ENCODE measurements around the gene RNF212.
"Not testable (repeated sequence)": the region's sequence is repeated elsewhere in the genome, so short reads cannot be mapped to it uniquely, and the experiment has no call there.

Gene RNF212

DNA sequence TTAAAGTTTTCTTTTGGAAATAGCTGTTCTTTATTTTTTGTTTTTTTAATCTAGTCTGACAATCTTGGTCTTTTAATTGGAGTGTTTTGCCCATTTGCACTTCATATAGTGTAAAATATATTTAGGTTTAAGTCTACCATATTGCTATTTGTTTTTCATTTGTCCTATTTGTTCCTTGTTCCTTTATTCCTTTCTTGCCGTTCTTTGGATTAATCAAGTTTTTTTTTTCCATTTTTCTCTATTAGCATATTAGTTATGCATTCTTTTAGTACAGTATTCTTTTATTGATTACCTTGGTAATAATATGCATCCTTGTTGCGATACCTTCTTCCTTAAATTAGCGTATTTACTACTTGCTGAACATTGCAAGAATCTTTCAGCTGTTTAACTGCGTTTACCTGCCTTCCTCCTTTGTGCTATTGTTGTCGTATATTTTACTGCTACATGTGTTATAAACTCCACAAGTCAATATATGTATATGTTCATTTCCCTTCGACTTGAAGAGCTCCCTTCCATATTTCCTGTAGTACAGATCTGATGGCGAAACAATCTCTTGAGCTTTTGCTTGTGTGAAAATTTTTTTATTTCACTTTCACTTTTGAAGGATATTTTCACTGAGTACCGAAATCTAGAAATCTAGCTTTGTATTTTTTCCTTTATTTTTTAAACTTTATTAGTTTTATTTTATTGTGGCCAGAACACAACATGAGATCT lies 23.9 kb upstream of the RNF212 start:
- no peak for DNase-seq (ENCODE audit: low read depth, low spot score)
- TF ChIP-seq, protein P1, sequence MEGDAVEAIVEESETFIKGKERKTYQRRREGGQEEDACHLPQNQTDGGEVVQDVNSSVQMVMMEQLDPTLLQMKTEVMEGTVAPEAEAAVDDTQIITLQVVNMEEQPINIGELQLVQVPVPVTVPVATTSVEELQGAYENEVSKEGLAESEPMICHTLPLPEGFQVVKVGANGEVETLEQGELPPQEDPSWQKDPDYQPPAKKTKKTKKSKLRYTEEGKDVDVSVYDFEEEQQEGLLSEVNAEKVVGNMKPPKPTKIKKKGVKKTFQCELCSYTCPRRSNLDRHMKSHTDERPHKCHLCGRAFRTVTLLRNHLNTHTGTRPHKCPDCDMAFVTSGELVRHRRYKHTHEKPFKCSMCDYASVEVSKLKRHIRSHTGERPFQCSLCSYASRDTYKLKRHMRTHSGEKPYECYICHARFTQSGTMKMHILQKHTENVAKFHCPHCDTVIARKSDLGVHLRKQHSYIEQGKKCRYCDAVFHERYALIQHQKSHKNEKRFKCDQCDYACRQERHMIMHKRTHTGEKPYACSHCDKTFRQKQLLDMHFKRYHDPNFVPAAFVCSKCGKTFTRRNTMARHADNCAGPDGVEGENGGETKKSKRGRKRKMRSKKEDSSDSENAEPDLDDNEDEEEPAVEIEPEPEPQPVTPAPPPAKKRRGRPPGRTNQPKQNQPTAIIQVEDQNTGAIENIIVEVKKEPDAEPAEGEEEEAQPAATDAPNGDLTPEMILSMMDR (IDR thresholded peaks at IDR 0.05; ENCODE audit: low read depth, low read length) = no peak
- no peak overlapping the region for H3K4me3 ChIP-seq (ENCODE audit: low read depth, low read length)
- in situ Hi-C loops (cut with HindIII; ENCODE audit: low sequenced_read_pairs) = no loop called here

DNA sequence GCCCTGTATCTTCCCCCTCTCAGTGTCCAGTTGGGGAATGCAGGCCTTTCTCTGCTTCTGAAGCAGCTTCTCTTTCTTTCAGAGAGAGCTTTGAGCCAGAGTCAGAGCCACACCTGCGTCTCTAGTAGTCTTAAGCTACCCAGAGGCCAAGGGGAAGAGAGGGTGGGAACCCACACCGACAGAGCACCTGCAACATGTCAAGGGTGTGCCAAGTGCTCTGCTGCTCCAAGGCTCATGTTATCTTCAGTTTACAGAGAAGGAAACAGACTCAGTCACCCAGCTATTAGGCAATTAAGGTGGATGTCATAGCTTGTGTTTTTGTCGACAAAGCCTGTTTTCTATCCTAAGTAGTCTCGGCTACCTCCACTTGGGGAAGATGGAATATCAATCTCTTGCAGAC lies 22.7 kb upstream of the RNF212 start:
- DNase-seq (ENCODE audit: low read depth, low spot score) = no peak
- H3K4me3 ChIP-seq (ENCODE audit: low read depth, low read length) = no peak overlapping the region
- TF ChIP-seq, protein P1 (IDR thresholded peaks at IDR 0.05; ENCODE audit: low read depth, low read length) = no peak
- in situ Hi-C loops (cut with HindIII; ENCODE audit: low sequenced_read_pairs) = no loop called here

DNA sequence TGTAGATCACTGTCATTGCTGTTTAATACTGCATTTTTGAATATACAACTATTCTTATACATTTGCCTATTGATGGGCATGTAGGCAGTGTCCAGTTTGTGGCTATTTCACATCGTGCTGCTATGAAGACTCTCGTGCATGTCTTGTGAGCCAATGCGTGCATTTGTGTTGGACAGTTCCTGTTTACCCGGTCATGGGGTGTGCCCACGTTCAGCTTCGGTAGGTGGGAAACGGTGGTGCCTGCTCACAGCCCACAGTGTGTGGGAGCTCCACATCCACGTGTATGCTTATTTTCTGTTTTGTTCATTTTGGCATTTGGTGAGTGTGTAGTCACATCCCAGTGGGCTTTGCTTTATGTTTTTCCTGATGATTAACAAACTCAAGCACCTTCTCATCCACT lies 19.7 kb upstream of the RNF212 start:
- no peak overlapping the region for H3K4me3 ChIP-seq (ENCODE audit: low read depth, low read length)
- in situ Hi-C loops (cut with HindIII; ENCODE audit: low sequenced_read_pairs) = no loop called here
- no peak for DNase-seq (ENCODE audit: low read depth, low spot score)
- TF ChIP-seq, protein P1 (IDR thresholded peaks at IDR 0.05; ENCODE audit: low read depth, low read length) = no peak

DNA sequence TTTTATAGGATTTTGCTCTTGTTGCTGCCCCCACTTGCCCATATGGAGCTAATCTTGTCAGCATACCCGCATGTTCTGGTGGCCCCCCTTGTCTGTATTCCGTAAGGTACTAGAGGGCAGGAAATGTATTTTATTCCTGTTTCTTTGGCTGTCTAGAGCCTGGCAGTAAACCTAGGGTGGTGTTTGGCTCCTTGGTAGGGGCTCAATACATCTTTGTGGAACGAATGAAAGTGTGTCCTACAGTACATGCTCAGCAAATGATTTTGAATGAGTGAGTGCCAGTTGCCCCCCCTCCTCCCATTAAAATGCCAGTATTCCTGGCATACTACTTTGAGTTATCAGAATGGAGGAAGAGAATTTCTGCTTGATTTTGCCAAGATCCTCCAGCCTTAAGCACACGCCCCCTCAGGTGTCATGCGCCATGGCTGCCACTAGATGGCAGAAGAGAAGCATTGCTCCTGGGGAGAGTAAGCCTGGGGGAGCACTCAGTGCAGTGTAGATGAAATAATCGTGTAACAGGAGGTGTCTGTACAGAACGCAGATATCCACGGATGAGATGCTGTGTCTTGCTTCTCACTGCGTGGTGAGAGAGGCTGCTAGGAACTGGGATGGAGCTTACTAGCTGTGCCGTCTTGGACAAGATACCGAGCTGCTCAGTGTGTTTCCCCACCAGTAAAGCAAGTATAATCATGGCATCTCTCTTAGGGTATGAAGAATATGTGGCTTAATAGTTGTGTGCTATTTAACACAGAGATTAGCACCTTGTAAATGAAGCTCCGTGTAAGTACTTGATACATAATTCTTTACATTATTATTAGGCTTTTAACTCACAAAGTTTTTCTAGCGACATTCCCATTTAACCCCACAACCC lies 17.2 kb upstream of the RNF212 start:
- H3K4me3 ChIP-seq (ENCODE audit: low read depth, low read length) = no peak overlapping the region
- TF ChIP-seq, protein P1 (IDR thresholded peaks at IDR 0.05; ENCODE audit: low read depth, low read length) = peak; percentile 100
- DNase-seq (ENCODE audit: low read depth, low spot score) = peak; percentile 79
- in situ Hi-C loops (cut with HindIII; ENCODE audit: low sequenced_read_pairs) = no loop called here

DNA sequence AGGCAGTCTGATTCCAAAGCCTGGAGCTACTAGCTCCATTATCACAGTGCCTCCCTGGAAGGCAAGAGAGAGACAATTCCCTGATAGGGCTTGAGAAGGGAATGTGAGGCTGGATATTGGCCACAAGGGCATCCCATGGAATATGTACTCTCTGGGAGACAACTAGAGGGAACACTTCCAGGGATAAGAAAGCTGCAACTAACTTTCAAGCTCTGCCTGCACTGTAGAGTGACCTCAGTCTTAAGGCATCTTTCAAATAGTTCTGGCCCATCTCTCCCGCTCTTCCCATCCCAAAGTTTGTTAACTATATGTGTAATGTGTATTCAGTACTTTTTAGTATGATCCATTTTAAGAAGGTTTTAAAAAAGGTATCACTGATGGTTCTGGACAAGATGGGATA lies 13.1 kb upstream of the RNF212 start:
- TF ChIP-seq, protein P1 (IDR thresholded peaks at IDR 0.05; ENCODE audit: low read depth, low read length) = no peak
- in situ Hi-C loops (cut with HindIII; ENCODE audit: low sequenced_read_pairs) = no loop called here
- no peak overlapping the region for H3K4me3 ChIP-seq (ENCODE audit: low read depth, low read length)
- DNase-seq (ENCODE audit: low read depth, low spot score) = no peak

DNA sequence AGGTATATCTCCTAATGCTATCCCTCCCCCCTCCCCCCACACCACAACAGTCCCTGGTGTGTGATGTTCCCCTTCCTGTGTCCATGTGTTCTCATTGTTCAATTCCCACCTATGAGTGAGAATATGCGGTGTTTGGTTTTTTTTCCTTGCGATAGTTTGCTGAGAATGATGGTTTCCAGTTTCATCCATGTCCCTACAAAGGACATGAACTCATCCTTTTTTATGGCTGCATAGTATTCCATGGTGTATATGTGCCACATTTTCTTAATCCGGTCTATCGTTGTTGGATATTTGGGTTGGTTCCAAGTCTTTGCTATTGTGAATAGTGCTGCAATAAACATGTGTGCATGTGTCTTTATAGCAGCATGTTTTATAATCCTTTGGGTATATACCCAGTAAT lies 12.1 kb upstream of the RNF212 start:
- DNase-seq (ENCODE audit: low read depth, low spot score); in situ Hi-C loops (cut with HindIII; ENCODE audit: low sequenced_read_pairs); H3K4me3 ChIP-seq (ENCODE audit: low read depth, low read length): not testable (repeated sequence)

DNA sequence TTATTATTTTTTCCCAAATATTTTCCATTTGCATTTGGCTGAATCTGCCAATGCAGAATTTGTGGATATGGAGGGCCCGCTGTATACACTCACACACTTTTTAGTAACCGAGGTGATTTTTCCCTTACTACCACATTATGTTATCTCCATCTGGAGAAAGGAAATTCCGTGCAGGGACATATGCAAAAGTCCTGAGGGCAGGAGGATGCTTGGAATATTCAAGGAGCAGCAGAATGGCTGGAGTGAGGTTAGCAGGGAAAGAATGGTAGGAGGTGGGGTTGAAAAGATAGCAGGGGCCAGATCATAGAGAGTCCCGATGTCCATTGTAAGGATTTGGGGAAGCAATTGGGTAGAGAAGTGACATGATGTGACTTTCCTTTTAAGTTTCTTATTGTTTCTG lies 11.5 kb upstream of the RNF212 start:
- TF ChIP-seq, protein P1 (IDR thresholded peaks at IDR 0.05; ENCODE audit: low read depth, low read length) = no peak
- in situ Hi-C loops (cut with HindIII; ENCODE audit: low sequenced_read_pairs) = no loop called here
- DNase-seq (ENCODE audit: low read depth, low spot score) = no peak
- H3K4me3 ChIP-seq (ENCODE audit: low read depth, low read length) = no peak overlapping the region
